Activated CD4-positive, alpha-beta T cell treated with anti-CD3 and anti-CD28 coated beads for 1 hour (primary cell): ENCODE measurements around the gene GAB2.

Experiments used
- DNase-seq: peaks from one replicate; pipeline ENCODE4 v3.0.0-alpha.2; 2020

Gene GAB2

GRCh38 chr11:78200061-78200460 lies 217.6 kb downstream of the GAB2 start:
- no peak for DNase-seq

- DNase-seq: no peak
Observed at GRCh38 chr11:78199653-78200015, 218.0 kb downstream of the GAB2 start.

GRCh38 chr11:78199015-78199652 lies 218.5 kb downstream of the GAB2 start:
- DNase-seq: no peak

DNA sequence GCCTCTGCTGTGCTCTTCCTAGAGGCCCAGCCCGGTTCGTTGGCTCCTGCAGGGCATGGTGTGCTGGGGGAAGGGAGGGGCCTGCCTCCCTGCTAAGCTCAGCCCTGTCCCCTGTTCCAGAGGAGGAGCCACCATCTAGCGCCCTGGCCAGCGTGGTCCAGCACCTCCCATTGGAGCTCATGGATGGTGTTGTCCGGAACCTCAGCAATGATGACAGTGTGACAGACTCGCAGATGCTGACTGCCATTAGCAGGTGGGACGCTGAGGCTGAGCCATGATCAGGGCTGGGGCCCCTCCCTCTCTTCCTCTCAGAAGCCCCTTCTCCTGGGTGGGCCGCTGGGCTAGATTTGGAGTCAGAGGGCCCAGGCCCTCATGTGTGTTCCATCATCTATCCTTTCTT lies 219.8 kb downstream of the GAB2 start:
- no peak for DNase-seq

DNA sequence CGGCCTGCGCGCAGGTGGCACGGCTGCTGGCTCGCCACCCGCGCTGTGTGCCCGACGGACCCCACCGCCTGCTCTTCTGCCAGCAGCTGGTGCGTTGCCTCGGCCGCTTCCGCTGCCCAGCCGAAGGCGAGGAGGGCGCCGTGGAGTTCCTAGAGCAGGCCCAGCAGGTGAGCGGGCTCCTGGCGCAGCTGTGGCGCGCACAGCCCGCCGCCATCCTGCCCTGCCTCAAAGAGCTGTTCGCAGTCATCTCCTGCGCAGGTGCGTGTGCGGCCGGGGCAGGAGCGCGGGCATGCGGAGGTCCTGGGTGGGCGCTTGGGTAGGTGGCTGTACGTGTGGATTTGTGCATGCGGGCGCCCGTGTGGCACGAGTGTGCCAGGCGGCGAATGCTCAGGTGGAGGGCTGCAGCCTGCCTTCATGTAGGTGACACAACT lies 220.9 kb downstream of the GAB2 start:
- DNase-seq: no peak

DNA sequence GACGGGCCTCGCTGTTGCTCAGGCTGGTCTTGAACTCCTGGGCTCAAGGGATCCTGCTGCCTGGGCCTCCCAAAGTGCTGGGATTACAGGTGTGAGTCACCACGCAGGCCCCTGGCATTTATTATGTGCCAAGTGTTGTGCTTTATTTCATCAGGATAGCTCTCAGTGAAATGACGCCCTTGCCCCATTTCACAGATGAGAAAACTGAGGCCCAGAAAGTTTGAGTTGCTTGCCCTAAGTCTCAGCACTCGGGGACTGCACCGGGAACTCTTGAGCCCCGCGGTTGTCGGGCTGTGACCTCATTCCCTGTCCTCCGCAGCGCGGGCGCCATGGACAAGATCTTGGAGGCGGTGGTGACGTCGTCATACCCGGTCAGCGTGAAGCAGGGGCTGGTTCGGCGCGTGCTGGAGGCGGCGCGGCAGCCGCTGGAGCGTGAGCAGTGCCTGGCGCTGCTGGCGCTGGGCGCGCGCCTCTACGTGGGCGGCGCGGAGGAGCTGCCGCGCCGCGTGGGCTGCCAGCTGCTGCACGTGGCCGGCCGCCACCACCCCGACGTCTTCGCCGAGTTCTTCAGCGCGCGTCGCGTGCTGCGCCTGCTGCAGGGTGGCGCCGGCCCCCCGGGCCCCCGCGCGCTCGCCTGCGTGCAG lies 221.6 kb downstream of the GAB2 start:
- no peak for DNase-seq

GRCh38 chr11:78194490-78194889 lies 223.1 kb downstream of the GAB2 start:
- no peak for DNase-seq

GRCh38 chr11:78193806-78194205 lies 223.8 kb downstream of the GAB2 start:
- DNase-seq: no peak

GRCh38 chr11:78192911-78193351 lies 224.7 kb downstream of the GAB2 start:
- DNase-seq: no peak

- DNase-seq: no peak
Observed at GRCh38 chr11:78192223-78192719, 225.3 kb downstream of the GAB2 start.

DNA sequence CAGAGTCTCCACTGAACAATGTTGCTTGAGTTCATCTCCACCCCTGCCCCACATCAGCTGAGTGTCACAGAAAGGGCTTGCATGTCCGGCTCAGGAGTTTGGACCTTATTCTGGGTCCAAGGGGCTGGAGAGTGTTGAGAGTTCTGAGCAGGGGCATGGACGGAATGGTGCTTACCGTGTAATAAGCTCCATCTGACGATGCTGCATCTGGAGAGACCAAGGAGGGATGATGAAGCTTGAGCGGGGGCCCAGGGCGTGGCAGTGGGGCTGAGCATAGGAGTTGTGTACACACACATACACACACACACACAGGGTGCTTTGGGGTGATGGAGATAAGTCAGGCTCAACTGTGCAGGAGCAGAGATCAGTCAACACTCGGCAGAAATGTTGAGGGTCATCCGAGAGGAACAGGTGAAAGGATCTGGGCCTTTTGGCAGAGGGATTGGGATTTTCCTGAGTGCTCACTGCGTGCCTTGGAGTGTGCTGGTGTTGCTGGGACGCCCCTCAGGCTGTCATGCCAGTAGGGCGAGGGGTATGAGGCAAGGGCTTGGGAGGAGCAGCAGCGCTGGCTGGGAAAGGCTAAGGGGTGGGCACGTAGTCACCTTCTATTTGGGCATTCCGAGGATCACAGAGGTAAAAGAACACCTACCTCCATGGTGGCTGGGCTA lies 226.6 kb downstream of the GAB2 start:
- DNase-seq: no peak

GRCh38 chr11:78190374-78190773 lies 227.2 kb downstream of the GAB2 start:
- DNase-seq: no peak

DNA sequence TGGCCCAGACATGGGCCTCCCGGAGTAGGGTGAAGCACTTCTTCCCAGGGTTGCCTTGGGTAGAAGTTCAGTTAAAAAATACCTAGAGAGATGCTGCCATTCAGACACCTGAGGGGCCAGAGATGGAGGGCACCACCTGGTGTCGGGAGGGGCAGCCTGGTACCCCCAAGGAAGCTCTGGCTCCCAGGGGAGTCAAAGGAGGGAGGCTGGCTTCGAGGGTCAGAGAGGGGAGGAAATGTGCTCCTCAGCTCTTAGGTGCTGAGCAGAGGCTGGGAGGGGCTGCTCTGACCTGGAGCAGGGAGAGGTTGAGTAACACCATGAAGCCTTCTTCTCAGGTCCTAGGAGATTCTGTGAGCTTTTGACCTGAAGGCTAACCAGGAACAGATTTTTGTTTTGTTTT lies 227.8 kb downstream of the GAB2 start:
- DNase-seq: no peak

GRCh38 chr11:78189174-78189724 lies 228.4 kb downstream of the GAB2 start:
- DNase-seq: no peak

DNA sequence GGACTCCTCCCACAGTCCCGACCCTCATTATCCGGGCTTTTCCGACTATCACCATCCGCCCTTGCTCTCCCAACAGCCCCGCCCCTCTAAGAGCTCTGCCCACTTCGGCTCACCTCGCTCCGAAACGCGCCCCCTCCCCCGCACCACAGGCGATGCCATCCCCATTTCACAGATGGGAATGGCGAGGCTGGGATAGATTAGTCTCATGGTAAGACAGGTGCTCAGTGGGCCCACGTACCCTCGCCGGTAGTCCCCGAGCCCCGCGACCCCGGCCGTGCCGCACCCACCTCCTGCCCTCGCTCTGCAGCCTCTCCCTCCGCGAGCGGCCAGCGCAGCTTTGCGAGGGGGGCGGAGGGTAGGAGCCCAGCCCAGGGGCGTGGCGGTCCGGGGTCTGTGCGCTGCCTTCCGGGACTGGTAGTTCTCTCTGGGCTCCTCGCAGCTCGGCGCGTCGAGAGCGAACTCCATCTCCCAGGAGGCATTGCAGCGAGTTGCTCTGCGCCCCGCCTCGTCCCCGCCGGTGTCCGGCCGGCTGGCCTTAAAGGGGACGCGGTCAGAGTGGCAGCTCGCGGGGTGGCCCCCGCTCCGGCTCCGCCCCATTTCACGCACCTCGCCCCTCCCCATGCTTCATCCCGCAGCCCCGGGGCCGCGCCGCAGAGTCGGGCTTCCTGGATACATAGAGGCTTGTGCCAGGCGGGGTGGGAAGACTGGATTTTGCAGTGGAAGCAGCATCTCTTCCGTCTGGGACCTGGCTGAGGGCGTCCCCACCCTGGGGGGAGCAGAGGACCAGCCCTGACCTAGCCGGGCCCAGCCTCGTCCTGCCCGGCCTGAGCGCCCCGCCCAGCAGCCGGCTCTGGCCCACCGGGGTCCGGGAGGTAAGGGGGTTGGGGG lies 229.1 kb downstream of the GAB2 start, which contains the start of the genes KCTD21 and USP35:
KCTD21 (minus strand) TSS at position 341 of the 888 bp plus-strand sequence. CDS start 14,072 bp downstream, outside the sequence.
USP35 (plus strand) TSS at position 634 of the 888 bp plus-strand sequence. CDS start 7,327 bp downstream, outside the sequence.
- peak; percentile 83 for DNase-seq

- DNase-seq: peak; percentile 56
Observed at GRCh38 chr11:78187366-78188285, 230.0 kb downstream of the GAB2 start.

DNA sequence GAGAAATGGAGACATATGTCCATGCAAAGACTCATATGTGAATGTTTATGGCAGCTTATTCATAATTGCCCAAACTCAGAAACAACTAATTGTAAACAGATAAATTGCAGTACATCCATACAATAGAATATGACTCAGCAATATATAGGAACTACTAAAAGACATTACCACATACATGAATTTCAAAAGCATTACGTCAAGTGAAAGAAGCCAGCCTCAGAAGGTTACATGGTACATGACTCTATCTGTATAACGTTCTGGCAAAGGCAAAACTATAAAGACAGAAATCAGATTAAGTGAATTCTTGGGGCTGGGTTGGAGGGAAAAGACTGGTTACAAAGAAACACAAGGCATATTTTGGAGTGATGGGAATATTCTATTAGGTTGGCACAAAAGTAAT lies 236.4 kb downstream of the GAB2 start:
- DNase-seq: no peak

DNA sequence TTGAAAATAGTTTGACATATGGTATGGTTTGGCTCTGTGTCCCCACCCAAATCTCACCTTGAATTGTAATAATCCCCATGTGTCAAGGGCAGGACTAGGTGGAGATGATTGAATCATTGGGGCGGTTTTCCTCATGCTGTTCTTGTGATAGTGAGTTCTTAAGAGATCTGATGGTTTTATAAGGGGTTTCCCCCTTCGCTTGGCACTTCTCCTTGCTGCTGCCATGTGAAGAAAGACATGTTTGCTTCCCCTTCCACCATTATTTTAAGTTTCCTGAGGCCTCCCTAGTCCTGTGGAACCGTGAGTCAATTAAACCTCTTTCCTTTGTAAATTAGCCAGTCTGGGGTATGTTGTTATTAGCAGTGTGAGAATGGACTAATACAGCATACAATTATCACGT lies 236.9 kb downstream of the GAB2 start:
- DNase-seq: no peak

DNA sequence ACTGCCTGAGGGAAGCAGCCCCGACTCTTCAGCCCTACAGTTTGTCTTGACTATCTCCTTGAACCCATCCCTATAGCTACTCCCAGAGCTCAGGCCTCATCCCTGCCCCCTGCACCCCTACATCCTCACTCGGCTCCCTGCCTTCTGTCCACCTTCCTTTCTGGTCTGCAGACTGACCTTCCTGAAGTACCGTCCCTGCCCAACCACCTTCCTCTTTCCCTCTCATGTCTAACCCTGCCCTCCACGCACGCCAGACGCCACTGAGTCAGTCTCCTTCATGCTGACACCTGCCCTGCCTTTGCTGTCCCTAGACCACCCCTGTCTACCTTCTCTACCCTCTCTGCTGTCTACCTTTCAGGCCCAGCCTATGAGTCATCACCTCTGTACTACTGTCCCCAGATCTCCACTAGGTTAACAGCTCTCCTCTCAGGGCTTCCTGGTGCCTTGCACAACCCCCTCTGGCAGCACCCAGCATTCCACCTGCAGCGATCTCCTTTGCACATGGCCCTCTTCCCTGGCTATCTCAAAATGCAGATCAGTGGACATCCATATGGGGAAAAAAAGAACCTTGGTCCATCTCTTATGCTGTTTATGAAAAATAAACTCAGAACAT lies 238.1 kb downstream of the GAB2 start:
- DNase-seq: no peak

DNA sequence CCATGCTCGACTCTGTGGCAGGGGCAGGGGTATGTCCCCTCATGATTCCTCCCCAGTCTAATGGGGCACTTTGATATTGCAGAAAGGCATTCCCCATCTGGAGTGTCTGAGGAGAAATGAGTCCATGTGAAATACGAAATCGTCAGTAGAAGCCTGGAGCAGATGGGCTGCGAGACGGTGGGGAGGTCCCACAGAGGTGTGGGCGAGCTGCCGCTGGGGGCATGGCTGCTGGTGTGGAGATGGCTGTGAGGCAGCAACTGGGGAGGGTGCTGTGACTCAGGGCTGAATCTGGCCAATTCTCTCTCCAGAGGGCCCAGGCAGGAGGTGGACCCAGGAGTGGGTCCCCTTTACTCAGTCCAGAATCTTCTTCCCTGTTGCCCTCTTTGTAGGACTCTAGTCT lies 240.4 kb downstream of the GAB2 start:
- no peak for DNase-seq

- DNase-seq: no peak
Observed at GRCh38 chr11:78176605-78177141, 240.9 kb downstream of the GAB2 start.
